GM18499 (cell line): ENCODE data around the gene POLR3E.

Source experiments
- ATAC-seq: cut with Tn5 transposase; IDR thresholded peaks from one replicate; pipeline ENCODE4 v1.9.1; 2021; ENCODE audit warnings: moderate number of reproducible peaks; ENCODE audit not compliant: insufficient read depth, unreplicated experiment

The POLR3E gene

GRCh38 chr16:22314661-22315626 lies 17.7 kb downstream of the POLR3E start:
- ATAC-seq: no peak

- ATAC-seq: no peak
Observed at GRCh38 chr16:22315979-22316378, 18.8 kb downstream of the POLR3E start.

- ATAC-seq: no peak
Observed at GRCh38 chr16:22316411-22316811, 19.2 kb downstream of the POLR3E start.

- ATAC-seq: no peak
Observed at GRCh38 chr16:22317001-22317530, 19.9 kb downstream of the POLR3E start.

GRCh38 chr16:22317625-22318024 lies 20.4 kb downstream of the POLR3E start:
- no peak for ATAC-seq

- ATAC-seq: no peak
Observed at GRCh38 chr16:22318690-22319358, 21.6 kb downstream of the POLR3E start.

- no peak for ATAC-seq
Observed at GRCh38 chr16:22320572-22321339, 23.5 kb downstream of the POLR3E start.

- ATAC-seq: no peak
Observed at GRCh38 chr16:22321340-22322001, 24.3 kb downstream of the POLR3E start.

GRCh38 chr16:22322021-22322471 lies 24.8 kb downstream of the POLR3E start:
- no peak for ATAC-seq

GRCh38 chr16:22322741-22323140 lies 25.5 kb downstream of the POLR3E start:
- no peak for ATAC-seq

GRCh38 chr16:22323173-22323958 lies 26.2 kb downstream of the POLR3E start:
- ATAC-seq: no peak

- ATAC-seq: no peak
Observed at GRCh38 chr16:22323959-22324786, 27.0 kb downstream of the POLR3E start.

GRCh38 chr16:22324787-22325597 lies 27.8 kb downstream of the POLR3E start:
- no peak for ATAC-seq

GRCh38 chr16:22325598-22326368 lies 28.6 kb downstream of the POLR3E start:
- ATAC-seq: no peak

- ATAC-seq: no peak
Observed at GRCh38 chr16:22326369-22326652, 29.1 kb downstream of the POLR3E start.

GRCh38 chr16:22326771-22327445 lies 29.7 kb downstream of the POLR3E start:
- no peak for ATAC-seq

GRCh38 chr16:22327446-22327775 lies 30.2 kb downstream of the POLR3E start:
- ATAC-seq: no peak
